Fibroblast of gingiva (primary cell): Measurements from ENCODE around the gene ABCB8.

Source experiments
- DNase-seq: peaks from one replicate; pipeline ENCODE4 v3.0.0-alpha.2; 2011; ENCODE audit warnings: low read depth

Gene ABCB8

DNA sequence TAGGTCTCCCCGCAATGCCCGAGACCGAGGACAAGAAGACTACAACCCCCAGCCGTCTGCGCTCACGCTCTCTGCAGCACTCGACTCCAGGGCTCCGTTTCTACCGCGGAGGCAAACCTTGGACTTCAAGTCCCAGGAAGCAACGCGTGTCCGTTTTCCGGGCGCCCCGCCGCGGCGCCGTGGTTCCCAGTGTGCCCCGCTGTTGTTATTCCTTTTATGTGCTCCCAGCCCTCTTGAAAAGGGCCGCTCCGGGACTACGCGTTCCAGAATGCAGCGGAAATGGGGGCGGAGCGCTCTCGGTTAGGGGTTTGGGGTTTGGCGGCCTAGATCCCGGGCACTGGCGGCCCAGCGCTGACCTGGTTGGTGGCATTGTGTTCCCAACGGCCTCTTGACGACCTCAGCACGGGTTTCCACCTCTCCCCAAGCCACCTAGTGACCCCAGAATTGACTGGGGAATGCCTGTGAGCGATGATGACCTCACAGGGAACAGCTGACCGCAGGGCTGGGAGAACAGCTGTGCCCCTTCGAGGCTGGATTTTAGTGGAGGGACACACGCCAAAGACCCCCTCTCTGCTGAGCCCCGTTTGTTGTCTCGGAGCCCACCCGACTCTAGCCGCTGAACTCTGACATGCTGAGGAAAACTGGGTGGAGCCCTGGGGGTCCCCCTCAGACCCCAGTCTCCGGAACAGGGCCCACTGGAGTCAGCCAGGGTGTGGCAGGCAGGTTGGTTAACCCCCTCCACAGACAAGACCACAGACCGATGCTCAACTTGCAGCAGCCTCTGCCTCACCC, 29.9 kb downstream of the ABCB8 start:
- peak; percentile 100 for DNase-seq

DNA sequence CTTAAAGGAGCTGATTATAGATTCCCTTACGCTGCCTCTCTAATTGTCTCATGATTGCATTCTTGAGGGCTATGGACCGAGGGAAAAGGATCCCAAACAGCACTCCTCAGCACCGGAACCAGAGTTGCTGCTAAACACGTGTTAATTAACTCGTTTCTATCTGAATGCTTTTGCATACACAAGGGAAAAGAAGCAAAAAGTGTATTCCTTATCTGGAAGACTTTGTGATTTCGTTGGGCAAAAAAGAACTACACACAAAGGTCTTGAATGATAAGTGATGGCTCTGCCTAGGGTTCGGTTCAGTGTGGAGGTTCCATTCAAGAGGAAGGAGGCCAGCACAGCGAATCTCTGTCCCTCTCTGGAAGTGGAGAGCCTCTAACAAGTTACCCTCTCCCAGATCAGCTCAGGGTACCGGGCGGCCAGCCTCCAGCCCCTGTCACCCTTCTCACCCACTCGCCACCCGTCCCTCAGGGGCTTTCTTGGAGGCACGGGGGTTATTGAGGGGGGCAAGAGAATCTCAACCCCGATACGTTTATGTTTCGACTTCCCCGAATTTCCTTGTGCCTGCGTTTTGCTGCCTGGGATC, 30.6 kb downstream of the ABCB8 start:
- DNase-seq: peak; percentile 21

DNA sequence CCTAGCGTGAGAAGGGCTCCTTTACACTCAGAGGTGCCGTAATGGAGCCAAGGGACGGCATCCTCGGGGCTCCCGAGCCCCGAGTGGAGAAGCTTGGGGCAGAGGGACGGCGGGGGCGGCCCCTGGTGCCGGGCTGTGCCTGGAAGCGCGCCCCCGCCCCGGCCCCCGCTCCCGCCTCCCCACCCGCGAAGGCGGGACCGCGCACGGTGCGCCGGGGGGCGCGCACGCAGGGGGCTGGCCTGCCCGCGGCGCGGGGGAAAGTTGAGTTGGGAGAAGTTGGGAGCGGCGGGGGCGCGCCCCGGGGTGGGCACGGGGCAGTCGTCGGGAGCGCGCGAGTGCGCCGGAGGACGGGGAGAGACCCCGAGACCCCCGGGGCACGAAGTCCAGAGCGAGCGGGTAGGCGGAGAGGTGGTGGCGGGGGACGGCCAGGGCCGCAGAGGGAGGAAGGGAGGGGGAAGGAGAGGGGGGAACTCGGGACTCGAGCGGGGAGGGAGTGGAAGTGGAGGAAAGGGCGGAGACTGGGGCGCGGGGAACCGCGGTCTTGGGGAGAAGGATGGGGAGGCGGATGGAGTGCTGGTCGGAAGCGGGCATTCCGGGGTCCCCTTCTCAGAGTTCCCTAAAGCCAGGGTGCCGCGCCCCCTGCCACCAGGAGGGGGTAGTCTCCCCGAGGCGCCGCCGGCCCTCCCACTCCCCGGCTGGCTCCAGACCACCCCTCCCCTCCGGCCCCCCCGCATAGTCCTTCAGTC, 31.3 kb downstream of the ABCB8 start, which contains the start of gene SLC4A2:
Gene SLC4A2, plus strand, starts transcription at position 223 of the 746 bp plus-strand sequence. CDS start 2,399 bp downstream, outside the sequence.
- peak; percentile 70 for DNase-seq

DNA sequence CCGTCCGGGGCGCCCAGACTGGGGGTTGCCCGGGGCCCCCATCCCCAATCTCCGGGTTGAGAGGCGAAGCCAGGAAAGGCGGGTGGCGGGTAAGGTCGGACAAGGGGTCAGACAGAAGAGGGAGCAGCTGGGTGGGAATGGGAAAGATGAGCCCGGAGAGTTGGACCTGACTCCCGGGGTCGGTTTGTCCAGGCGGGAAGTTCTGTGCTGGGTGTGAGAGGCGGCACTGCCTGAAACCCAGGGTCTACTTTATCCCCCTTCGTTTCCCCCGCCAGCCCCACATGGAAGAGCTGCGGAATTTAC, 31.8 kb downstream of the ABCB8 start:
- DNase-seq: no peak

DNA sequence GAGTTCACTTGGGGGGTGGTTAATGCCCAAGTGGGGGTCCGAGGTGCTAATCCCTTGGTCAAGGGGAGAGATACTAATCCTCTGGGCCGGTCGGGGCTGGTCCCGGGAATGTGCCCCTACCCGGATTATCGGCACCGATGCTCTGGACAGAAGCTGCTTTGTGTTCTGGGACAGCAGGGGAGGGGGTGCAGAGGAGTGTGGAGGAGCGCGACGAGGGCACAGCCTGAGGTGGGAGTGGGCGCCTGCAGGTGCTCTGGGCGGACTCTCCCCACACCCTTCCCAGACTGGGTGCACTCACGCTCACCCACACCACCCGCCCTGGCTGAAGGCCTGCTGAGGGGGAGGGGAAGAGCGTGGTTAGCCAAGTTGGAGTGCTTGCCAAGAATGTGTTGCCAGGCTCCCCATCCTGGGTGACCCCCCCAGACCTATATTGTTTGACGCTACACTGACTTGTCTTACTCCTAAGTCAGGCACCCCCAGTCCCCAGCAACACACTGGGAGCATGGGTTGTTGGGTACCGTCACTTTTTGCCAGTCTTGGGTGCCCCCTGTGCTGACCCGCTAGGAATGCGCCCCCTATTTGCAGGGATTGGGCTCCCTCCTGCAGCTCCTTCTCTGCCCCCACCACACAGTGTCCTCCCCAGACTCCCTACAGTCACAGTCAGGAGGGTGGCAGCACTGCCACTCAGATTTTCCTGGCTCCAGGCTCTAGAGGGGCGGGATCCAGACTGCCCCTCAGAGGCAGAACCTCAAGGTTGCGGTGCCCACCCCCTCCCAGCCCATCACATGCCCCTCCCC, 32.4 kb downstream of the ABCB8 start:
- DNase-seq: peak; percentile 51

DNA sequence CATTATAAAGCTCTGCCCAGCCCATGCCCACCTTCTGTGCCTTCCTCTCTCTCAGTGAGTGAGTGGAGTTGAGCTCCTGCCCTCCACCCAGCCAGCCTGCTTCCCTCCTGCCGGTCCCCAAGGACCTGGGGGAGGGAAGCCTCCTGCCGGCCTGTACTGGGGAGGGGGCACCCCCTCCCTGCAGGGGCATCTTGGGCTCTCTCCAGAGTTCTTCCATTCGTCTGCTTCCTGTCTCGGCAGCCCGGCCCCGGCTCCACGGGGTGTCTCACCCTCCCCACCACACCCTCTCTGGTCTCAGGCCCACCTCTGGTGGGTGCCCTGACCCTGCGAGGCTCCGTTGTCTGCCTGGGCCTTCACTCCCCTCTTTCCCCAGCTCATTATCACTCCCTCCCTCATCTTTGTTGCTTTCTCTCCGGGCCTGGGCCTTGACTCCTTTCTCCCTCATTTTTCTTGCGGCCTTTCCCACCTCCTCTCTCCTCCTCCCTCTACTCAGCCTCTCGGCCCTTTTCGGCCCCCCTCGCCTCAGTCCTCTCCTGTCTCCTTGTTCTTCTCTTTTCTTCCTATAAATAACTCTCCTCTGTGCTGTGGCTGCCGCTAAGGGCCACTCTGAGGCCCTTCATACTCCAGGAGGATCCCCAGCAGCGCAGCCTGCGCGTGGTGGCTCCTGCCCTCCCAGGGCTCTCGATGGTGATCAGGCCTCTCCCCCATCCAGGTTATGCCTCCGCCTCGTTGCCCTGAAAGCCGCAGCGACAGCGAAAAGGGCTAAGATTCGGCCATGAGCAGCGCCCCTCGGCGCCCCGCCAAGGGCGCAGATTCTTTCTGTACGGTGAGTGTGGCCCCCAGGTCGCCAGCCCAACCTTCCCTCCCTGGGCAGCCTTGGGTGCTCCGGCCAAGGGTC, 33.2 kb downstream of the ABCB8 start:
- no peak for DNase-seq

DNA sequence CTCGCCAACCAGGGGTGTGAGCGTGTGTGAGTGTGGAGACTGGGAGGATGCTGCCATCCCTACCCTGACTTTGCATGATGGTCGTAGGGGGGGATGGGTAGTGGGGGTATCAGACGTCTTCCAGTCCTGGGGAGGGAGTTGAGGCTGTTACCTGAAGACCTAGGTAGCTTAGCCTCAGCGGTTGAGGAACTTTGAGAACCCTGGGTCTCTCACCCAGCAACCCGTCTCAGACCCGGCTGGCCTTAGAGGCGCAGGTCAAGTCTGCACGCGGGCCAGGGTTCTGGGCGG, 33.8 kb downstream of the ABCB8 start:
- no peak for DNase-seq

DNA sequence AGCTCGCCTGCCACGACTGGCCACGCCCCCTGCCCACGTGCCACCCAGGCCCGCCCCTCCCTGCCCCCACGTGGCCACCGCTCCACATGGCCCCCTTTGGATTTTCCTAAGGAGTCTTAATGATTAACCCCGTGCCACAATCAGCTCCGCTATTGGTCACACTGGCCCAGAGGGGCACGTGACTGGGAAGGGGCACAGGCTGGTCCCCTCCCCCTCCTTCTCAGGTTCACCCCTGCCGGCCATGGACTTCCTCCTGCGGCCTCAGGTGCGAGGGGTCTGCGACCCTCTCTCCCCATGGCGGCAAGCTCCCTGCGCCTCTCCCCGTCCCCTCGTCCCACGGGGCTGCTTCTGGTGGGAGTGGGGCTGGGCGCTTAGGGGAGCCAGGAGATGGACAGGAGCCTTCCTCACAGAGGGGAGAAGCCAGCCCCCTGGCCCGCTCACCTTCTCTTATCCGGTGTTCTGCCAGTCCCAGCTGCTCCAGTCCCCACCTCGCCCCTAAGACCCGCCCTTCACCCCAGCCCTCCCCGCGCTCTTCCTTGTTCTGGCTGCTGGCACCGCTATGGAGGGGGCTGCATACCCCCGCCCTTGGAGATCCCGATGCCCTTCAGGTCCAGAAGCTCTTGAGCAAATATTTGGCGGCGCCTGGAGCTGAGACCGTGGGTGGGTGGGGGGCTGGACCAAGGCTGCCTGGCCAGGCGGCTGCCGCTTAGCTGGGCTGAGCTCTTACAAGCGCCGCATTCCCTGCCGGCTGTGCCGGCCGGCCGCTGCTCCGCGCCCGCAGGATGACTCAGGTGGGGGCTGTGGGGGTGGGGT, 34.4 kb downstream of the ABCB8 start:
- DNase-seq: peak; percentile 56

DNA sequence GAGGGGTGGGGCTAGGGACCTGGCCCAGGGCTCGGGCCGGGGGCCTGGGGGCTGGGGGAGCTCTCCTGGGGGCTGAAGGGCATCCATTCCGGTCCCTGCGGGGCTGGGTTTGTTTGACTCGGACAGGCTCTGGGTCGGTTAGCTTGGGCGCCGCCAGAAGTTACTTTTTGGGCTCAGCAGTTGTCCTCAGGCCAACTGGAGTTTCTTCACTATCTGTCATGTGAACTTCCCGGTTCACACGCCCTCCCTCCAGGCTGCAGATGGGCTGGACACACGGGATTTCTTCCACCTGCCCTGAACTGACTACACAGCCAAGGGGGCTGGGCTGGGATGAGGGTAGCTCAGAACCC, 34.9 kb downstream of the ABCB8 start:
- peak; percentile 69 for DNase-seq

DNA sequence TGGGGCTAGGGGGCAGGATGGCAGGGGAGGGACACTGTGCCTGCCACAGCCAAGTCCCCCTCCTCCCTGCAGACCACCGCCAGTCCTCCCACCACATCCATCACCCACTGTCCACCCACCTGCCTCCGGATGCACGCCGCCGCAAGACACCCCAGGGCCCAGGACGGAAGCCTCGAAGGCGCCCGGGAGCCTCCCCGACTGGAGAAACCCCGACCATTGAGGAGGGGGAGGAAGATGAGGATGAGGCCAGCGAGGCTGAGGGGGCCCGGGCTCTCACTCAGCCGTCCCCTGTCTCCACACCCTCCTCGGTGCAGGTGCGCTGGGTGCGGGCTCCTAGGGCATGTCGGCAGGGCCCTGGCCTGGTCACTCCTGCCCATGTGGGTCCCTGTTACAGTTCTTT, 36.2 kb downstream of the ABCB8 start:
- DNase-seq: no peak

DNA sequence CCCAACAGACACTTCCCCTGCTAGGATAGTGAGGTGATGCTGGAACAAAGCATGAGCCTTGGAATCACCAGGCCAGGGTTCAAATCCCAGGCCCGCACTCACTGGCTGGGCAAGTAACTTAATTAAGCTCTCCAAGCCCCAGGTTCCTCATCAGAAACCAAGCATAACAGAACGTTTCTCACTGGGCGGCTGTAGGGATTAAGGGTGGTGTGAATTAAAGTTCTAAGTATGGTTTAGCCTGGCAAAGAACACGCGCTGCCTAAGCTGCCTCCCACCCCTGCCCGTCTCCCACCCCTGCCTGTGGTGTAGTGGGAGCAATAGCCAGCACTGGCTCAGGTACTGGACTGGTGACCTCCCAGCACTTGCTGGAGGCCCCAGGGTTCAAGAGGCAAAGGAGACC, 36.7 kb downstream of the ABCB8 start:
- DNase-seq: no peak

DNA sequence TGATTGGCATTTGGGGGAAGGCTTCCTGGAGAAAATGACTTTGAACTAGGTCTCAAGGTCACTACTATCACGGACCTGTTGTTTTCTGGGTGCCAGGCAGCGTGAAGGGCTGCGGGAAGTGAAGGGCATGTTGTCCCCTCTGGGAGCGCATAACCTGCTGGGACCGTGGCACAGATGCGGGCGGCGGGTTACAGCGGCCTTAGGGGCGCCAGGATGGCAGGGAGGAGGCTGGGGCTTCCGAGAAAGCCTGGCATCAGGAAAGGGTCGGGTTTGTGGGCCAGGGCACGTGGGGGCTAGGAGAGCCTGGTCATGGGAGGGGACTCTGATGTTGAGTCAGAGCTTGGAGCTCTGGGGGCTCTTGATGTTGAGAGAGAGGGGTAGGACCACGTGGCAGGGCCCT, 37.3 kb downstream of the ABCB8 start:
- no peak for DNase-seq

DNA sequence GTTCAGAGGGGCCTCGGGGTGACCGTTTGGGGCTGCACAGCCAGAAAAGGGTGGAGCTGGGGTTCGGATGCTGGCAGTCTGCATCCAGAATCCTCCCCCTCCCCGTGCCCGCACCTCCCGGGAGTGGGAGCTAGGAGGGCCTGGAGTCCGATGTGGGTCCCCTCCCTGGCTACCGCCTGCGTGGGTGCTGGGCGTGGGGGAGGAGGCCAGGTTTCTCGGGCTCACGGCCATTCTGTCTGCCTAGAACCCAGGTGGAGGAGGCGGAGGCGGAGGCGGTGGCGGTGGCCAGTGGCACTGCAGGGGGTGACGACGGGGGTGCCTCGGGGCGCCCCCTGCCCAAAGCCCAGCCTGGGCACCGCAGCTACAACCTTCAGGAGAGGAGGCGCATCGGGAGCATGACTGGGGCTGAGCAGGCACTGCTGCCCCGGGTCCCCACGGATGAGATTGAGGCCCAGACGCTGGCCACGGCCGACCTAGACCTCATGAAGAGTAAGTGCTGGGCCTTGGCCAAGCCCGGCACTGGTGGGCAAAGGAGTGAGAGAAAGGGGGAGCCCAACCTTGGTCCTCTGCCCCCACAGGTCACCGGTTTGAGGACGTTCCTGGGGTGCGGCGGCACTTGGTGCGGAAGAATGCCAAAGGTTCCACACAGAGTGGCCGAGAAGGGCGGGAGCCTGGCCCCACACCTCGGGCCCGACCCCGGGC, 38.2 kb downstream of the ABCB8 start:
- no peak for DNase-seq

DNA sequence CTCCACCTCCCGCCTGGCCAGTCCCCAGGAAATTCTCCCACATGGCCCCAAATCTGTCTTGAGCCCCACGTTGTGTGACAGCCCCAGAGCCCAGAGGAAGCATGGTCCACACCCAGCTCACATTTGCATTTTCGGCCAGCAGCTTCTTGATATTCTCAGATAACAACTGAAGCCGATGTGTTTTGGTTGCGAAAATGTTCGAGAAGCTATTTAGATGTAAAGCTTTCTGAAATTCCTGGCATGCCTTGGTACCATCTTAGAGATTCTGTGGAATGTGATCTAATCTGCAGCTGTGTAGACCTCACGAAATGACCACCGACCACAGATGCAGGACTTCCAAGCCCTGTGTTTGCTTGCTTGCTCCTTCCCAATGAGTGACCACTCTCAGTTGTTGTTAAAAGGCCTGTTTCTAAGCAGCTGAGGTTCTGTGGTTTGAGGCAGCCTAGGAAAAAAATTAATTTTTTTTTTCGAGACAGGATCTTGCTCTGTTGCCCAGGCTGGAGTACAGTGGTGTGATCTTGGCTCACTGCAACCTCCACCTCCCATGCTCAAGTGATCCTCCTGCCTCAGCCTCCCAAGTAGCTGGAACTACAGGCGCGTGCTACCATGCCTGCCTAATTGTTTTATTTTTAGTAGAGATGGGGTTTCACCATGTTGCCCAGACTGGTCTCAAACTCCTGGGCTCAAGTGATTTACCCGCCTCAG, 40.0 kb downstream of the ABCB8 start:
- DNase-seq: no peak

DNA sequence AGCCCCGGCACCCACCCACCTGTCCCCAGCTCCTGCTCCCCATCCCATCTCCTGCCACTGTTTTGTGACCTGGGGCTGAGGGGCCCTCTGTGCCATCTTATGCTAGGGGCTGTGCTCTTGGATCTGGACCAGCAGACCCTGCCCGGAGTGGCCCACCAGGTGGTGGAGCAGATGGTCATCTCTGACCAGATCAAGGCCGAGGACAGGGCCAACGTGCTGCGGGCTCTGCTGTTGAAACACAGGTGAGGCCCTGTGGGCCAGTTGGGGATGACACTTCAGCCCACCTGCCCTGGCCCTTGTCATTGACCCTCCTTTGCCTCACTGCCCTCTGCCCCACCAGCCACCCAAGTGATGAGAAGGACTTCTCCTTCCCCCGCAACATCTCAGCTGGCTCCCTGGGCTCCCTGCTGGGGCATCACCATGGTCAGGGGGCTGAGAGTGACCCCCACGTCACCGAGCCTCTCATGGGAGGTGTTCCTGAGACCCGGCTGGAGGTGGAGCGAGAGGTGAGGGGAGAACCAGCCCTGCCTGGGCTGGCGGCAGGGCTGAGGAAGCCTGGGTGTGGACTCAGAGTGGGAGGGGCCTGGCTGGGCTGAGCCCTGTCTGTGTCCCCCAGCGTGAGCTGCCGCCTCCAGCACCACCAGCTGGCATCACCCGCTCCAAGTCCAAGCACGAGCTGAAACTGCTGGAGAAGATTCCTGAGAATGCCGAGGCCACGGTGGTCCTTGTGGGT, 41.8 kb downstream of the ABCB8 start:
- no peak for DNase-seq

DNA sequence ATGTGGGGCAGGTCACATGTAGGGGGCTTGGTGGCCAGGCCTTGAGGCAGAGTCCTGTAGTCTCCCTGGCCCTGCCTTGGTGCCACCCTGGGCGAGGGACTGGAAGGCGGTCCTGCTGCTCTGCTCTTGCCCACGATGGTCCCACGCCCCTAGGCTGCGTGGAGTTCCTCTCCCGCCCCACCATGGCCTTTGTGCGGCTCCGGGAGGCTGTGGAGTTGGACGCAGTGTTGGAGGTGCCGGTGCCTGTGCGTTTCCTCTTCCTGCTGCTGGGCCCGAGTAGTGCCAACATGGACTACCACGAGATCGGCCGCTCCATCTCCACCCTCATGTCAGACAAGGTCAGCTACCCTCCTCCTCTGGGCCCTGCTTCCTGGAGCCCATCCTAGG, 42.3 kb downstream of the ABCB8 start:
- no peak for DNase-seq

DNA sequence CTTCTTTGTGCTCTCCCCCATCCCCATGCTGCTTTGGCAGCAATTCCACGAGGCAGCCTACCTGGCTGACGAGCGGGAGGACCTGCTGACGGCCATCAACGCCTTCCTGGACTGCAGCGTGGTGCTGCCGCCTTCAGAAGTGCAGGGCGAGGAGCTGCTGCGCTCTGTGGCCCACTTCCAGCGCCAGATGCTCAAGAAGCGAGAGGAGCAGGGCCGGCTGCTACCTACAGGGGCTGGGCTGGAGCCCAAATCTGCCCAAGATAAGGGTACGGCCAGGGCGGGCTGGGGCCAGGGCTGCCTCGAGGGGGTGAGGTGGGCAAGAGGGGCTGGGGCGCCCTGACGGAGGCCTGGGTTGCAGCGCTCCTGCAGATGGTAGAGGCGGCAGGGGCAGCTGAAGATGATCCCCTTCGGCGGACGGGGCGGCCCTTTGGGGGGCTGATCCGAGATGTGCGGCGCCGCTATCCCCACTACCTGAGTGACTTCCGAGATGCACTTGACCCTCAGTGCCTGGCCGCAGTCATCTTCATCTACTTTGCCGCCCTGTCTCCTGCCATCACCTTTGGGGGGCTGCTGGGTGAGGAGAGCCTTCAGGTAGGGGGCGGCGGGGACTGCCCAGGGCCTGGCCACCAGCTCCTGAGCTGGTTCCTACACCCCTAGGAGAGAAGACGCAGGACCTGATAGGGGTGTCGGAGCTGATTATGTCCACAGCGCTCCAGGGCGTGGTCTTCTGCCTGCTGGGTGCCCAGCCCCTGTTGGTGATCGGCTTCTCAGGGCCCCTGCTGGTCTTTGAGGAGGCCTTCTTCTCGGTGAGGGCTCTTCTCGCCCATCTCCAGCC, 43.0 kb downstream of the ABCB8 start:
- no peak for DNase-seq

DNA sequence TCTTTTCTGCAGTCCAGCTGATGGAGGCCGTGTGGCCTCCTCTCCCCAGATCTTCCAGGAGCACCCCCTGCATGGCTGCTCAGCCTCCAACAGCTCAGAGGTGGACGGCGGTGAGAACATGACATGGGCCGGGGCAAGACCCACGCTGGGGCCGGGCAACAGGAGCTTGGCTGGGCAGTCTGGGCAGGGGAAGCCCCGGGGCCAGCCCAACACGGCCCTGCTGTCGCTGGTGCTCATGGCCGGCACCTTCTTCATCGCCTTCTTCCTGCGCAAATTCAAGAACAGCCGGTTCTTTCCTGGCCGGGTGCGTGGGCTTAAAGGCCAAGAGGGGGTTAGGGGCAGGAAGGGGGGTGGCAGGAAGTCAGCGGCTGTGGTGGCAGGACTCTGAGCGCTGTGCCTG, 45.7 kb downstream of the ABCB8 start:
- DNase-seq: no peak
